Right lobe of liver (tissue), 6 donors: ENCODE measurements around the gene OARD1. TPM values are rescaled to one million over a fixed set of nuclear protein-coding genes. Genes with fewer than 3 reads are reported as not detected.
A peak's percentile ranks its signal among the peaks of the same experiment; 100 is the strongest.

Experiments used
- ATAC-seq, 4 donors: fragments of 200-7000 bp; cut with Tn5 transposase; one replicate each; pipeline ENCODE4 v1.9.1; 2020; ENCODE audit warnings: mild to moderate bottlenecking in 4 of 4, moderate library complexity in 4 of 4
- DNase-seq, 3 donors: peaks; one replicate each; pipeline ENCODE4 v3.0.0-alpha.2; 2020
- H3K27ac ChIP-seq, 3 donors: fragments of 200-600 bp; one replicate each; pipeline ENCODE4 v1.8.0; 2022
- H3K27me3 ChIP-seq, 2 donors: fragments of 200-600 bp; one replicate each; pipeline ENCODE4 v1.8.0; 2022
- H3K36me3 ChIP-seq, 4 donors: fragments of 200-600 bp; sonication (generic) in 1 of 4; one replicate each; pipeline versions ENCODE4 v1.5.1 to v1.8.0; 2017 to 2022; ENCODE audit warnings: control low read depth in 1 of 4
- H3K4me1 ChIP-seq, 4 donors: fragments of 200-600 bp; sonication (generic) in 1 of 4; one replicate each; pipeline versions ENCODE4 v1.5.1 to v1.8.0; 2017 to 2022; ENCODE audit warnings: control low read depth in 1 of 4
- H3K4me3 ChIP-seq, 3 donors: fragments of 200-600 bp; one replicate each; pipeline ENCODE4 v1.8.0; 2022
- H3K9me3 ChIP-seq, 4 donors: fragments of 200-600 bp; sonication (generic) in 1 of 4; one replicate each; pipeline versions ENCODE4 v1.5.1 to v1.8.0; 2017 to 2022; ENCODE audit warnings: control low read depth in 1 of 4
- POLR2A ChIP-seq: fragments of 450-650 bp; IDR thresholded peaks from one replicate; pipeline ENCODE4 v1.6.1; 2017; ENCODE audit warnings: antibody characterized with exemption, mild to moderate bottlenecking
- WGBS: methylation state at CpG from one replicate; pipeline ENCODE4 v1.1.6; 2018; ENCODE audit warnings: low coverage, low lambda C conversion rate; ENCODE audit not compliant: insufficient coverage; ENCODE audit errors: missing lambda C conversion rate; 5-methylcytosine and 5-hydroxymethylcytosine counted together
- intact Hi-C, 2 donors: fragments of 100-400 bp; cut with DNase I; formaldehyde crosslinking; loops; one replicate each; pipeline versions ENCODE4 v1.11.2 to v1.14.1; 2022
- total RNA-seq, 6 experiments: library from RNA; depleted of rRNA in 2 of 6; stranded (reverse); fragments of >200 nt in 2 of 6; fragmentation: NEBNext Ultra II Directional in 3 of 6; extraction: Animal tissue kit (Norgen Biotek cat#: 25700) in 3 of 6; gene quantifications; one replicate each; pipeline versions ENCODE4 v1.1.0 to v1.2.4, GENCODE V29; 2016 to 2023
- TF ChIP-seq, protein P1 (sequence below), 4 donors: fragments of 200-600 bp in 3 of 4; fragments of 450-650 bp in 1 of 4; IDR thresholded peaks; one replicate each; pipeline versions ENCODE4 v1.5.1 to v1.8.0; 2016 to 2022; ENCODE audit warnings: antibody characterized with exemption in 4 of 4, mild to moderate bottlenecking in 2 of 4
- donor health status: DM: no; HTN: yes; CAD: no.
- donor health status: DM: no; HTN: no; CAD: no.
- donor health status: DM: no; HTN: no; CAD: no.
- donor health status: DM: no; HTN: yes; CAD: no.
- donor health status: DM: no; HTN: yes; CAD: no.

The OARD1 gene
- total RNA-seq, 6 experiments from 2014 or later: 14.8 to 26.2 (median 21.7) TPM

DNA sequence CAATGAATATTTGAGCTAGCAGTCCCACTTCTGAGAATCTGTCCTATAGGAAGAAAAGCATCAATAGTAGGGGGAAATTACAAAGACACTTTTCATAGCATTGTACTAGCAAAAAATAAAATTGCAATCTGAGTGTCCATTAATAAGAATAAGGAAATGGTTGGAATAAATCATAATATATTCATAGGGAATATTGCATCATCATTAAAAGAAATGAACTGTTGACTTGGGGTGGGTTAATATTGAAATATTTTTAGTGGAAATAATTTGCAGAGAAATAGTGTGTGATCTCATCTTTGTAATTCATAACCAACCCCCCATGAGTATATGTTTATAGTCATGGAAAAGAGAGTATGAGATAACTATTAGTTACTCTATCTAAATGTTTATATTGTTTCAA is 13.0 kb upstream of the OARD1 start:
- no peaks in the 10 kb centered on the region for H3K9me3 ChIP-seq
- ATAC-seq (no peak), DNase-seq (no peak)
- no peak overlapping the region for H3K4me3 ChIP-seq
- no peaks in the 10 kb centered on the region for H3K27me3 ChIP-seq
- H3K27ac ChIP-seq: no peak overlapping the region
- TF ChIP-seq, protein P1, sequence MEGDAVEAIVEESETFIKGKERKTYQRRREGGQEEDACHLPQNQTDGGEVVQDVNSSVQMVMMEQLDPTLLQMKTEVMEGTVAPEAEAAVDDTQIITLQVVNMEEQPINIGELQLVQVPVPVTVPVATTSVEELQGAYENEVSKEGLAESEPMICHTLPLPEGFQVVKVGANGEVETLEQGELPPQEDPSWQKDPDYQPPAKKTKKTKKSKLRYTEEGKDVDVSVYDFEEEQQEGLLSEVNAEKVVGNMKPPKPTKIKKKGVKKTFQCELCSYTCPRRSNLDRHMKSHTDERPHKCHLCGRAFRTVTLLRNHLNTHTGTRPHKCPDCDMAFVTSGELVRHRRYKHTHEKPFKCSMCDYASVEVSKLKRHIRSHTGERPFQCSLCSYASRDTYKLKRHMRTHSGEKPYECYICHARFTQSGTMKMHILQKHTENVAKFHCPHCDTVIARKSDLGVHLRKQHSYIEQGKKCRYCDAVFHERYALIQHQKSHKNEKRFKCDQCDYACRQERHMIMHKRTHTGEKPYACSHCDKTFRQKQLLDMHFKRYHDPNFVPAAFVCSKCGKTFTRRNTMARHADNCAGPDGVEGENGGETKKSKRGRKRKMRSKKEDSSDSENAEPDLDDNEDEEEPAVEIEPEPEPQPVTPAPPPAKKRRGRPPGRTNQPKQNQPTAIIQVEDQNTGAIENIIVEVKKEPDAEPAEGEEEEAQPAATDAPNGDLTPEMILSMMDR (IDR thresholded peaks at IDR 0.05): no peak
- no peak for TF ChIP-seq POLR2A
- intact Hi-C loops: no loop called here
- peaks cover 0 to under 1% (median 0%) of the 10 kb centered on the region in 4 donors for H3K4me1 ChIP-seq
- peaks cover 6 to 43% (median 17%) of the 10 kb centered on the region in 4 donors for H3K36me3 ChIP-seq

DNA sequence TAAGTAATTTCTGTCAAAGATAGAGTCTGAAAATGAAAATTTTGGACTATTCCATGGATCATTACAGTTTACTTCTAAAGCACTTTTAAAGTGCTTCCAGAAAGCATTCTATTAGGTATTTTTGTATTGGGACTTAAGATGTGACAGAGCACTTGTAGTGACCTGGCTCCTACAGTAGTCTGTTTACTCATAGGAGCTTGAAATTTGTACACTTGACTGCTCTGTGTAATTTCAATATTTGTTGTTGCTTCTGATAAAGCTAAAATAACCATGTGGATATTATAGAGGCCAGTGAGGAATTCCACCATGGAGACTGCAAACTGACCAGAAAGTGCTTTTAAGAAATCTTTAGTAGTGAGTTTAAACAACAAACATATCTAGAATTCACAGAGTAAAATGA is 10.9 kb upstream of the OARD1 start:
- ATAC-seq: no peak
- TF ChIP-seq POLR2A: no peak
- TF ChIP-seq, protein P1 (IDR thresholded peaks at IDR 0.05): no peak

DNA sequence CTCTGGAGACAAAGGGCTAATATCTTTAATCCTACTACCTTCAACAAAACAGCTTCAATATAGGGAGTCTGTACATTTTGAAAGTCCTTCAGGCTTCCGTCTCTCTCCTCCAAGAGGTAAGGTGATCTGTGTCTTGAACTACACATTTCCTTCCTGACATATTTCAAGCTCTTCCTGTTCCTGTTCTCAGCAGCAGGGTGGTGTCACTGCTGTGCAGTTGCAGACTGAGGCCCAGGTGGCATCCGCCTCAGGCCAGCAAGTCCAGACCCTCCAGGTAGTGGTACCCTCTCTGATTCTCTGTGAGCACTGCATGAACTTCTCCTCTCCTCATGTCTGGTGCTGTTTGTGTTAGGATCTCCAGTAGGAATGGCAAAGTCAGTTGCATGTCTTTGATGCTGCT is 8.5 kb upstream of the OARD1 start:
- Histone ChIP-seq H3K36me3 (peaks cover 6 to 35% (median 17%) of the 10 kb centered on the region in 4 donors), H3K27ac (no peak overlapping the region), H3K27me3 (no peaks in the 10 kb centered on the region), H3K4me1 (peaks cover 0 to 19% (median 1%) of the 10 kb centered on the region in 4 donors), H3K9me3 (no peaks in the 10 kb centered on the region), H3K4me3 (no peak overlapping the region)
- no peak for DNase-seq
- no peak for TF ChIP-seq POLR2A
- TF ChIP-seq, protein P1 (IDR thresholded peaks at IDR 0.05): no peak
- intact Hi-C loops: no loop called here
- WGBS: 75% methylated on average over 2 of the region's 2 CpGs
- peak in 2 of 4 donors; percentile 20 to 36 for ATAC-seq

More for the DNA sequence above, 10.9 kb upstream of the OARD1 start:
- no peak for DNase-seq
- no peak overlapping the region for H3K27ac ChIP-seq
- intact Hi-C loops: no loop called here
- no peaks in the 10 kb centered on the region for H3K4me1 ChIP-seq
- H3K4me3 ChIP-seq: no peak overlapping the region
- H3K9me3 ChIP-seq: no peaks in the 10 kb centered on the region
- H3K36me3 ChIP-seq: peaks cover 6 to 45% (median 17%) of the 10 kb centered on the region in 4 donors
- H3K27me3 ChIP-seq: no peaks in the 10 kb centered on the region

DNA sequence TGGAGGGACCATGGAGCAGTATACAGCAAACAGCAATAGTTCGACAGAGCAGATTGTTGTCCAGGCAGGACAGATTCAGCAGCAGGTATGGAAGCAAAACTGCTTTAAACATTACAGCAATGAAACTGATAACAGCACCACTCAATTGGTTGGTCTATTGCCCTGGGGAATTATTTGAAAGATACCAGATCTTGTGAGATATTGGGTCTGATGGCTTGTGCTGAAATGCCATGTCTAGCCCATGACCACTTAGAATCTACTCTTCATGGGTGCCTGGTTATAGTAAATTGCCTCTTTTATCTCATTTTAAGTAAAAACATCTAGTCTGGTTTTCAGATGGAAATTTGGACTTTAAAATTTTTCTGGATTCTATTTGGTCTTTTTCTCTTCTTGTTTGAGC is 6.9 kb upstream of the OARD1 start:
- H3K27me3 ChIP-seq: no peaks in the 10 kb centered on the region
- H3K4me3 ChIP-seq: no peak overlapping the region
- H3K9me3 ChIP-seq: no peaks in the 10 kb centered on the region
- no peak overlapping the region for H3K27ac ChIP-seq
- peaks cover 1 to 24% (median 10%) of the 10 kb centered on the region in 4 donors for H3K36me3 ChIP-seq
- intact Hi-C loops: no loop called here
- ATAC-seq: no peak
- TF ChIP-seq POLR2A: no peak
- TF ChIP-seq, protein P1 (IDR thresholded peaks at IDR 0.05): no peak
- H3K4me1 ChIP-seq: peaks cover 0 to 33% (median 8%) of the 10 kb centered on the region in 4 donors
- DNase-seq: no peak
- WGBS: 100% methylated on average over 1 of the region's 1 CpG

DNA sequence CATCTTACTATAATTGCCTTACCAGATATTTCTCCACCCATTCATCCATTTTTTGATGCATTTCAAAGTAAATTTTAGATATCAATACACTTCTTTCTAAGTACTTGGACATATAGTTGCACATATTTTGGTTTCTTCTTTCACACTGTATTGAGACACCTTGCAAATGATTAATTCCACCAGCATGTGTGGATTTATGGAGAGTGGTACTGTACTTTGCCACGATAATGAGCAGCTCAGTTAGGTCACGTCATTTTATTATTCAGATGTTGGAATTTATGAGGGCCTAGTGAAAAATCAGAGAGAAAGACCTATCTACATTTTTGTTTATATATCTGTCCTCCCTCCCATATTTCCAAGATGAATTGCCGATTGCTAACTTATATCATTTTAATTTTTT is 5.9 kb upstream of the OARD1 start:
- no peak for ATAC-seq
- Histone ChIP-seq H3K27ac (no peak overlapping the region), H3K27me3 (no peaks in the 10 kb centered on the region), H3K4me3 (no peak overlapping the region), H3K4me1 (peaks cover 0 to 34% (median 9%) of the 10 kb centered on the region in 4 donors), H3K9me3 (no peaks in the 10 kb centered on the region), H3K36me3 (peaks cover 0 to 22% (median 6%) of the 10 kb centered on the region in 4 donors)
- no peak for DNase-seq
- 76% methylated on average over 3 of the region's 3 CpGs for WGBS
- intact Hi-C loops: no loop called here
- TF ChIP-seq POLR2A: no peak
- TF ChIP-seq, protein P1 (IDR thresholded peaks at IDR 0.05): no peak
